ENCODE data around the gene ZNF541.

- TF ChIP-seq POLR2A (IDR thresholded peaks at IDR 0.05) (no peak), CTCF (IDR thresholded peaks at IDR 0.05) (no peak)
Observed at GRCh38 chr19:47598407-47599349, 25.7 kb upstream of the ZNF541 start.

Measured in upper lobe of left lung (tissue), 4 donors.